ENCODE data around the gene MYLK3. TPM values are rescaled to one million over a fixed set of nuclear protein-coding genes. Genes with fewer than 3 reads are reported as not detected.
"Not testable (repeated sequence)": the region's sequence is repeated elsewhere in the genome, so short reads cannot be mapped to it uniquely, and the experiment has no call there.

The MYLK3 gene
- polyA plus RNA-seq (2013, experiment 1 of 2; ENCODE audit: insufficient read length), result 0.12 TPM
- polyA plus RNA-seq (2013, experiment 2 of 2; ENCODE audit: insufficient read length), result 0.09 TPM

GRCh38 chr16:46747777-46748651 lies at the start of gene MYLK3:
MYLK3 (minus strand) TSS chr16:46748344; CDS start chr16:46748193, 151 bp downstream.
- DNase-seq, result peak; percentile 13

GRCh38 chr16:46797501-46797900 lies 49.4 kb upstream of the MYLK3 start:
- no peak for DNase-seq

- no peak for DNase-seq
These were observed 48.7 kb upstream of the MYLK3 start for GRCh38 chr16:46796764-46797269.

- no peak for DNase-seq
These were observed 45.7 kb upstream of the MYLK3 start for GRCh38 chr16:46793841-46794240.

- DNase-seq, result no peak
These were observed 42.6 kb upstream of the MYLK3 start for GRCh38 chr16:46790599-46791270.

DNA sequence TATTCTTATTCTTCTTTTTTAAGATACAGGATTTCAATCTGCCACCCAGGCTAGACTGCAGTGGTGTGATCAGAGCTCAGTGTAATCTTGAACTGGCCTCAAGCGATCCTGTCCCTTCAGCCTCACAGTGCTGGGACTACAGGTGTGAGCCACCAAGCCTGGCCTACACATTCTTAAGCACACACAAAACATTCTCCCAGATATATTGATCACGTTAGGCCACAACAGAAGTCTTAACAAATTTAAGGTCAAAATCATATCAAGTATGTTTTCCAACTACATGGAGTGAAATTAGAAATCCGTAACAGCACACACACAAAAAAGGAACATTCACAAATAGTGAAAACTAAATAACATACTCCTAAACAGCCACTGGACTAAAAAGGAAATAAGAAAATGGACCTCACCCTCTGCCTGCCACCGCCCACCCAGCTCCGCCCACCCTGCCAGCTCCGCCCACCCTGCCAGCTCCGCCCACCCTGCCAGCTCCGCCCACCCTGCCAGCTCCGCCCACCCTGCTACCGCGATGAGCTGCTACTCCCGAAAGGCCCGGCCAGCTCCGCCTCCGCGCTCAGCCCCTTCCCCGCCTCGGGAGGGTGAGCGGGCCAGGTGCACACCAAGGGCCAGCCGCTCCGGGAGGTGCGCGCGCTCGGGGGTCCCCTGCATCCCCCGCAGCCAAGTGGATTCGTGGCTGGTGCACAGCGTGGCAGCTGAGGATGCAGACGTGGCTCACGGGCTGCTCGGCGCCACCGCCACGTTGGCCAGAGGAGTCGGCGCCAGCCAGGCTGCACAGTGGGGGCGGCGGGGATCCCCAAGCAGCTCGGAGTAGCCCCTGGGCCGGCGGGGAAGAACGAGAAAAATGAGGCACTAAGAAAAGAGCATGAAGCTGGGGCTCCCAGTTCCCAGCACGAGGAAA lies 41.6 kb upstream of the MYLK3 start:
- peak; percentile 61 for DNase-seq

DNA sequence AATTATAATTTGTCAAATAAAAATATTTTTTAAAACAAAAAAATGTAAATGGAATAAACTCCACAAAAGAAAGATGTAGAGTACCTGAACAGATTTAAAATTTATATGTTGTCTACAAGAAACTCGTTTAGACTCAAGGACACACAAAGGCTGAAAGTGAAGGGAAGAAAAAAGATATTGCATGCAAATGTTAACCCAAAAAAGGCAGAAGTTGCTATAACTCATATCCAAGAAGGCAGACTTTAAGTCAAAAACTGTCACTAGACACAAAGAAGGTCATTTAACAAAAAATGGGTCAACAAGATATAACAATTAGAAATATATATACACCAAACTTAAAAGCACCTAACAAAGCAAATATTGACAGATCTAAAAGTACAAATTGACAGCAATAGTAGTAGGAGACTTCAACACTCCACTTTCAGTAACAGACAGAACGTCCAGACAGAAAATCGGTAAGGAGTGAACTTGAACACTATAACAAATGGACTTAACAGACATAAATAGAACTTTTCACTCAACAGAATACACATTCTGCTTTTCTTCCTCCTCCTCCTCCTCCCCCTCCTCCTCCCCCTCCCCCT lies 40.8 kb upstream of the MYLK3 start:
- no peak for DNase-seq

DNA sequence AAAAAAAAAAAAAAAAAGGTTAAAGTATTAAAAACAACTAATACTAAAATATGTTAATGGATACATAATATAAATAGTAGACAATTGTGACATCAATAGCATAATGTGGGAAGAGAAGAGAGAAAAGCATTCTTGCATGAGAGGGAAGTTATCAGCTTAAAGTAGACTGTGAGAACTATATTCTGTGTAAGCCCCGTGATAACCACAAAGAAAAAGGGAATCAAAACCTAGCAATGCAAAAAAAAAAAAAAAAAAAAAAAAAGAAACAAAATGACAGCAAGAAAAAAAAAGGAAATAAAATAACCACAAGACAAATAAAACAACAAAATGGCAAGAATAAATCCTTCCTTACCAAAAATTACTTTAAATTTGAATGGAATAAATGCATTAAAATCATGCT lies 39.8 kb upstream of the MYLK3 start:
- no peak for DNase-seq

GRCh38 chr16:46785076-46785845 lies 37.1 kb upstream of the MYLK3 start:
- no peak for DNase-seq

- not testable (repeated sequence) for DNase-seq
These were observed 36.4 kb upstream of the MYLK3 start for GRCh38 chr16:46784569-46784968.

- peak; percentile 43 for DNase-seq
These were observed 35.7 kb upstream of the MYLK3 start for GRCh38 chr16:46783800-46784199.

DNA sequence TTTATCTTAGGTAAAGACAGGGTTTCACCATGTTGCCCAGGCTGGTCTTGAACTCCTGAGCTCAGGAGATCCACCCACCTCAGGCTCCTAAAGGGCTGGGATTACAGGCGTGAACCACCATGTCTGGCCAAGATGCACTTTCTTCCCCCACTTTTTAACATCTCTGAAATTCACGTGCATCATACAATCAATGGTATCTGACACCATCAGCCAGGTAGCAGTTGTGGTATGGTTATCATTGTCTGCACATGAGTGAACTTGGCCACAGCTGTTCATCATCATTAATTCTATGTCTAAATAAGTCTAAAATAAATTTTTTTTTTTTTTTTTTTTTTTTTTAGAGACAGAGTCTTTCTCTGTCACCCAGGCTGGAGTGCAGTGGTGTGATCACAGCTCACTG lies 34.2 kb upstream of the MYLK3 start:
- DNase-seq, result no peak

DNA sequence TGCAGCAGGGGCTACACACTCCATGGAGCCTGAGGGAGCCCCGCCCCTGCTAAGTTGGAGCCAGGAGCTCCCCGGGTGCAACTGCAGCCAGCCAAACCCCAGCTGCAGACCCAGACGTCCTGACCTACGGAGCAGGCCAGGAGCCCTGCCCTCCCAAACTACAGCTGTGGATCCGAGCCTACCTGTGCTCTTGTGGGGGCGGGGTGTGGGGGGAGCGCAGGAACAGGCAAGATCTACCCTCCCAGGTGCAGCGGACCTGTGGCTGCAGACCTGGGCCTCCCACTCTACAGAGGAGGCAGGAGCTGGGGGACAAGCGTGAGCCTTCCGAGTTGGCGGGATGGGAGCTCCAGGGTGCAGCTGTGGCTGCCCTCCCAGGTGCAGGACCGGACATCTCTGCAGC lies 29.7 kb upstream of the MYLK3 start:
- DNase-seq, result no peak

- no peak for DNase-seq
These were observed 27.1 kb upstream of the MYLK3 start for GRCh38 chr16:46775214-46775613.

- no peak for DNase-seq
These were observed 26.6 kb upstream of the MYLK3 start for GRCh38 chr16:46774743-46775177.

DNA sequence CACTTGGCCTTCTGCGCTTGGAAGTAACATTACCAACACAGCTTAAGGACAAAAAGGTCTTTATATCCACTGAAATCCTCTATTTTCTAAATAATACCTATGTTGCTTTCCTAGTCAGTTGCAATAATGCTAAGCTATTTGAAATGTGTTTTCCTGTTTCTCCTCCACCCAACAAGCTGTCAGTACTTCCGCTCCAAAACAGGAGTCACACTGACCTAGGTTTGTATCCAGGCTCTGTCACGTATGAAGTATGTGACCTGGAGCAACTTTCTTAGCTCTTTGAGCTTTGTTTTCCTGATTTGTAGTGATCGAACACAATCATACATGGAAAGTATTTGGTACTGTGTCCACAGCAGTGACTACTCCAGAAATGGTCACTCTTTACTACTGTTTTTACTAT lies 24.3 kb upstream of the MYLK3 start:
- no peak for DNase-seq

GRCh38 chr16:46768809-46769208 lies 20.7 kb upstream of the MYLK3 start:
- DNase-seq, result no peak

- DNase-seq, result peak; percentile 75
These were observed 16.9 kb upstream of the MYLK3 start for GRCh38 chr16:46765050-46765449.

GRCh38 chr16:46763147-46763546 lies 15.0 kb upstream of the MYLK3 start:
- no peak for DNase-seq

GRCh38 chr16:46762583-46762982 lies 14.4 kb upstream of the MYLK3 start:
- DNase-seq, result no peak

DNA sequence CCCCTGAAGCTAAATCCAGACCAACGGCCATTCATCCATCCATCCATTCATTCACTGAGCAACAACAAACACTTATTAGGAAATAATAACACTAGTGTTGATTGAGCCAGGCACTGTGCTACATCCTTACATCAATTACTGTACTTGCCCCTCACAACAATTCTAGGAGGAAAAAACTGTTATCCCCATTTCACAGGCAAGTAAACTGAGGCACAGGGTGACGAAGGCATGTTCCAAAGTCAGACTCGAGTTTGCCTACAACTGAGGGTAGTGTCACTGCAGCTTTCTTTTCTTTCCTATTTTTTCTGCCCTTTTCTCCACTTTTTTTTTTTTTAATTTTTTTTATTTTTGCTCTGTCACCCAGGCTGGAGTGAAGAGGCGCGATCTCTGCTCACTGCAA lies 11.2 kb upstream of the MYLK3 start:
- no peak for DNase-seq

Data from fibroblast of skin of abdomen (primary cell).